HL-60 (cell line): ENCODE results near the gene COL13A1.

Source experiments
- DNase-seq, 2 experiments: peaks; one replicate each; pipeline ENCODE4 v3.0.0-alpha.2; 2010 to 2020; ENCODE audit warnings: low read depth in 1 of 2, low spot score in 1 of 2
- H3K27ac ChIP-seq: fragments of 250-450 bp; sonication (Bioruptor Pico); replicated peaks from 2 replicates; pipeline ENCODE4 v1.5.1; 2020; ENCODE audit warnings: mild to moderate bottlenecking, moderate library complexity
- H3K27me3 ChIP-seq: fragments of 250-450 bp; sonication (Bioruptor Pico); 2 replicates; pipeline ENCODE4 v1.5.1; 2021; ENCODE audit warnings: mild to moderate bottlenecking, moderate library complexity; ENCODE audit not compliant: insufficient read depth, poor library complexity, severe bottlenecking
- H3K4me3 ChIP-seq: replicated peaks from 2 replicates; pipeline ENCODE4 v1.5.1; 2011; ENCODE audit warnings: mild to moderate bottlenecking, control low read depth, low read length; ENCODE audit not compliant: insufficient read depth
- GABPA ChIP-seq: IDR thresholded peaks from 2 replicates; pipeline ENCODE4 v1.6.1; 2012; ENCODE audit warnings: low read depth
- POLR2AphosphoS5 ChIP-seq: IDR thresholded peaks from 2 replicates; pipeline ENCODE4 v1.6.1; 2012; ENCODE audit warnings: low read depth
- SPI1 ChIP-seq: IDR thresholded peaks from 2 replicates; pipeline ENCODE4 v1.6.1; 2012; ENCODE audit warnings: low read depth, mild to moderate bottlenecking, borderline replicate concordance
- TF ChIP-seq, protein P1 (sequence below): IDR thresholded peaks from one replicate; pipeline ENCODE4 v1.5.1; 2011; ENCODE audit warnings: low read length, control low read depth, inconsistent platforms; ENCODE audit not compliant: insufficient read depth
- TF ChIP-seq, protein P2 (sequence below): IDR thresholded peaks from 2 replicates; pipeline ENCODE4 v1.6.1; 2012; ENCODE audit warnings: low read depth; ENCODE audit not compliant: insufficient replicate concordance

Gene COL13A1

GRCh38 chr10:69876286-69876685 lies 74.6 kb downstream of the COL13A1 start:
- no peak overlapping the region for H3K27ac ChIP-seq
- no peak for DNase-seq
- no peaks in the 10 kb centered on the region for H3K27me3 ChIP-seq
- no peak for TF ChIP-seq SPI1
- no peak for TF ChIP-seq POLR2AphosphoS5
- TF ChIP-seq GABPA: no peak
- TF ChIP-seq, protein P1, sequence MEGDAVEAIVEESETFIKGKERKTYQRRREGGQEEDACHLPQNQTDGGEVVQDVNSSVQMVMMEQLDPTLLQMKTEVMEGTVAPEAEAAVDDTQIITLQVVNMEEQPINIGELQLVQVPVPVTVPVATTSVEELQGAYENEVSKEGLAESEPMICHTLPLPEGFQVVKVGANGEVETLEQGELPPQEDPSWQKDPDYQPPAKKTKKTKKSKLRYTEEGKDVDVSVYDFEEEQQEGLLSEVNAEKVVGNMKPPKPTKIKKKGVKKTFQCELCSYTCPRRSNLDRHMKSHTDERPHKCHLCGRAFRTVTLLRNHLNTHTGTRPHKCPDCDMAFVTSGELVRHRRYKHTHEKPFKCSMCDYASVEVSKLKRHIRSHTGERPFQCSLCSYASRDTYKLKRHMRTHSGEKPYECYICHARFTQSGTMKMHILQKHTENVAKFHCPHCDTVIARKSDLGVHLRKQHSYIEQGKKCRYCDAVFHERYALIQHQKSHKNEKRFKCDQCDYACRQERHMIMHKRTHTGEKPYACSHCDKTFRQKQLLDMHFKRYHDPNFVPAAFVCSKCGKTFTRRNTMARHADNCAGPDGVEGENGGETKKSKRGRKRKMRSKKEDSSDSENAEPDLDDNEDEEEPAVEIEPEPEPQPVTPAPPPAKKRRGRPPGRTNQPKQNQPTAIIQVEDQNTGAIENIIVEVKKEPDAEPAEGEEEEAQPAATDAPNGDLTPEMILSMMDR: no peak
- TF ChIP-seq, protein P2, sequence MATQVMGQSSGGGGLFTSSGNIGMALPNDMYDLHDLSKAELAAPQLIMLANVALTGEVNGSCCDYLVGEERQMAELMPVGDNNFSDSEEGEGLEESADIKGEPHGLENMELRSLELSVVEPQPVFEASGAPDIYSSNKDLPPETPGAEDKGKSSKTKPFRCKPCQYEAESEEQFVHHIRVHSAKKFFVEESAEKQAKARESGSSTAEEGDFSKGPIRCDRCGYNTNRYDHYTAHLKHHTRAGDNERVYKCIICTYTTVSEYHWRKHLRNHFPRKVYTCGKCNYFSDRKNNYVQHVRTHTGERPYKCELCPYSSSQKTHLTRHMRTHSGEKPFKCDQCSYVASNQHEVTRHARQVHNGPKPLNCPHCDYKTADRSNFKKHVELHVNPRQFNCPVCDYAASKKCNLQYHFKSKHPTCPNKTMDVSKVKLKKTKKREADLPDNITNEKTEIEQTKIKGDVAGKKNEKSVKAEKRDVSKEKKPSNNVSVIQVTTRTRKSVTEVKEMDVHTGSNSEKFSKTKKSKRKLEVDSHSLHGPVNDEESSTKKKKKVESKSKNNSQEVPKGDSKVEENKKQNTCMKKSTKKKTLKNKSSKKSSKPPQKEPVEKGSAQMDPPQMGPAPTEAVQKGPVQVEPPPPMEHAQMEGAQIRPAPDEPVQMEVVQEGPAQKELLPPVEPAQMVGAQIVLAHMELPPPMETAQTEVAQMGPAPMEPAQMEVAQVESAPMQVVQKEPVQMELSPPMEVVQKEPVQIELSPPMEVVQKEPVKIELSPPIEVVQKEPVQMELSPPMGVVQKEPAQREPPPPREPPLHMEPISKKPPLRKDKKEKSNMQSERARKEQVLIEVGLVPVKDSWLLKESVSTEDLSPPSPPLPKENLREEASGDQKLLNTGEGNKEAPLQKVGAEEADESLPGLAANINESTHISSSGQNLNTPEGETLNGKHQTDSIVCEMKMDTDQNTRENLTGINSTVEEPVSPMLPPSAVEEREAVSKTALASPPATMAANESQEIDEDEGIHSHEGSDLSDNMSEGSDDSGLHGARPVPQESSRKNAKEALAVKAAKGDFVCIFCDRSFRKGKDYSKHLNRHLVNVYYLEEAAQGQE: no peak
- no peak overlapping the region for H3K4me3 ChIP-seq

DNA sequence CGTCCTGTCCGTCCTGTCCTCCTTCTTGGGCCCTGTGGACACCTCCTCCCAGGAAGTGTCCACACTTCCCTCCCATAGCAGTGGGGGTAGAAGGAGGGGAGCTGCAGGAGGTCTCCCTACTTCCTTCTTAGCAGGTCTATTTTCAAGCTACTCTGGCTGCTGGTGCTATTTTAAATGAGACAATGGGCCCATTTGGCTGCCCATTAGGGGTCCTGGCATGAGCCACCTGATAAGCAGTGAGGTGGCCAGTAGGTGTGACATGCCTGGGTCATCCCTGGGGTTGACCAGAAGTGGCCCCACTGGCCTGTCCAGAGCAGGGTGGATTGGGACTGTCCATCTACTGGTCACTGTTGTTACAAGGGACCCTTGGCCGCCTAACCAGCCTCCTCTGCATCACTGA lies 75.2 kb downstream of the COL13A1 start:
- H3K4me3 ChIP-seq: no peak overlapping the region
- TF ChIP-seq GABPA (no peak), POLR2AphosphoS5 (no peak), SPI1 (no peak)
- TF ChIP-seq, protein P1: no peak
- TF ChIP-seq, protein P2: no peak
- no peaks in the 10 kb centered on the region for H3K27me3 ChIP-seq
- H3K27ac ChIP-seq: no peak overlapping the region
- DNase-seq: no peak

DNA sequence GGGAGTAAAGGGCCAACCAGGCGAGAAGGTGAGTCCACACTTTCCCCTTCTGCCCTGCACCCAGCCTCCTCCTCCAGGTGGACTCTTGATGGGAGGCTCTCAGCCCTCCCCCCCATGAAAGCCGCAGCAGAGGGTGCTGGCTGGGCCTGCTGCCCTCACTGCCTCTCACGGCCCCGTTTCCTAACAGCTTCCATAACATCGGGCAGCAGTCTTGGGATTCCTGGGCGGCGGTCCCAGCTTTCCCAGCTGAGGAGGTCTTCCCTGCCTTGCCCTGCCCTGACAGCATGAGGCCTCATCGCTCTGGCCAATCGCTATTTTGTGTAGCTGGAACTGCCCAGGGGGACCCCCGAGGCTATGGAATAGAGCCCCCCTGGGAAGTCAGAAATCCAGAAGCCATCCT lies 76.3 kb downstream of the COL13A1 start:
- DNase-seq: no peak
- no peak overlapping the region for H3K4me3 ChIP-seq

More for the DNA sequence above, 76.3 kb downstream of the COL13A1 start:
- Histone ChIP-seq H3K27me3 (no peaks in the 10 kb centered on the region), H3K27ac (no peak overlapping the region)
- no peak for TF ChIP-seq GABPA
- TF ChIP-seq, protein P1: no peak
- TF ChIP-seq, protein P2: no peak
- no peak for TF ChIP-seq POLR2AphosphoS5
